ENCODE data around the gene PHOX2B. TPM values are rescaled to one million over a fixed set of nuclear protein-coding genes. Genes with fewer than 3 reads are reported as not detected.

Gene PHOX2B
- total and polyA plus RNA-seq, 2 of the 8 experiments (the other 6 are each of a cell fraction or from before 2014, with no cell fraction given), result not detected

DNA sequence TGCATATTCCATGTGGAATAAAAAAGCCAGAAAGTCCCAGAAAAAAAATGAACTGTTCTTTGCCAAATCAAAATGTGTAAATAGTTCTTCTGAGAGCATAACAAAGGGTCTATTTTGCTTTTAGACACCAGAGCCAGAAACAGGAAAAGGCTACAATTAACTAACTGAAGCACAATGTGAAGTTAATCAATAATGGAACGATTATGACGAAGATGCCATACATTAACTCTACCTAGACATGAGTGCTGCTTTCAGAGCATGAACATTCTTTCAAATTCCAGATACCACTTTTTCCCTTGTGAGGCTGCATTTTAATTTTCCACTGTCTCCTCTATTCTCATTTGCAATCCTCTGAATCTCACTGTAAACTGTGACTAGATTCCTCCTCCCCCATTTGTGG is 48.7 kb upstream of the PHOX2B start:
- 88% methylated on average over 2 of the region's 2 CpGs; no CpG with 5 or more reads in 1 of the 2 experiments for WGBS, 2 experiments (ENCODE audit: extremely low coverage in 1 of 2, insufficient coverage in 1 of 2, insufficient read length in 1 of 2, insufficient replicate concordance in 2 of 2, low coverage in 1 of 2, low lambda C conversion rate in 2 of 2, missing lambda C conversion rate in 1 of 2)
- CTCF ChIA-PET (ENCODE audit: partially characterized antibody), result interaction anchor here (1.1 to 2.8 kb wide), 4 partner anchors 15 to 104 kb away, joined by 3 to 21 read pairs (median 4); no protein-coding TSS in a partner anchor
- Histone ChIP-seq H3K18ac (ENCODE audit: extremely low read depth, low read length) (no peak overlapping the region), H3K27me3 (replicated peaks in 1 of 4; ENCODE audit: control insufficient read depth in 3 of 4, extremely low read depth in 1 of 4, insufficient read depth in 3 of 4, low read length in 3 of 4) (no peaks in the 10 kb centered on the region), H3K36me3 (ENCODE audit: control insufficient read depth in 2 of 4, insufficient read depth in 4 of 4, low read length in 3 of 4) (no peaks in the 10 kb centered on the region), H3K27ac (ENCODE audit: low read depth, low read length) (no peak overlapping the region), H2BK20ac (ENCODE audit: low read length) (peak overlapping the region; percentile 84; the same call in 1 of the 2 replicates), H3K9me3 (ENCODE audit: insufficient read depth in 2 of 2, low read depth in 1 of 2, low read length in 1 of 2) (no peaks in the 10 kb centered on the region), H3K14ac (ENCODE audit: insufficient read length) (no peak overlapping the region), H3K4me2 (ENCODE audit: insufficient read depth in 1 of 2, low read depth in 2 of 2, low read length in 2 of 2) (peak overlapping the region; percentile 56 to 60), H4K91ac (replicated peaks; ENCODE audit: insufficient read length, low read length) (no peak overlapping the region), H3K23me2 (ENCODE audit: low read depth, low read length) (peaks cover 2% of the 10 kb centered on the region; the same call in 1 of the 2 replicates), H2AK5ac (ENCODE audit: low read depth, low read length) (no peak overlapping the region), H2BK5ac (ENCODE audit: low read depth, low read length) (no peak overlapping the region), H3K4ac (replicated peaks; ENCODE audit: insufficient read length, low read depth, low read length) (no peak overlapping the region), H4K5ac (ENCODE audit: insufficient read length, low read depth, low read length) (no peak overlapping the region), H2BK12ac (ENCODE audit: low read depth, low read length) (no peak overlapping the region), H2BK15ac (ENCODE audit: low read length) (no peak overlapping the region), H4K20me1 (replicated peaks in 1 of 2; ENCODE audit: control insufficient read depth in 1 of 2, insufficient read depth in 2 of 2, low read length in 2 of 2) (no peaks in the 10 kb centered on the region), H2BK120ac (replicated peaks; ENCODE audit: low read depth, low read length) (no peak overlapping the region), H3K9ac (replicated peaks in 1 of 4; ENCODE audit: extremely low read depth in 1 of 4, low read depth in 3 of 4, low read length in 3 of 4) (no peak overlapping the region), H3K4me1 (replicated peaks in 1 of 4; ENCODE audit: control insufficient read depth in 3 of 4, insufficient read depth in 4 of 4, low read length in 3 of 4) (peaks cover 7 to 17% (median 12%) of the 10 kb centered on the region in 4 experiments; a peak in 6 of 7 replicates), H3K56ac (replicated peaks; ENCODE audit: insufficient read length, low read depth, low read length) (no peak overlapping the region), H2AFZ (ENCODE audit: low read length) (no peak overlapping the region), H4K8ac (ENCODE audit: extremely low read depth, insufficient read depth, low read length) (no peak overlapping the region), H3K4me3 (ENCODE audit: extremely low read depth in 1 of 4, insufficient read depth in 2 of 4, low read depth in 3 of 4, low read length in 4 of 4) (no peak overlapping the region), H3K23ac (ENCODE audit: insufficient read length) (no peak overlapping the region), H3K79me2 (ENCODE audit: control insufficient read depth in 1 of 2, insufficient read depth in 2 of 2, low read length in 2 of 2) (no peaks in the 10 kb centered on the region), H3K79me1 (ENCODE audit: low read depth, low read length) (no peaks in the 10 kb centered on the region)
- DNase-seq (ENCODE audit: low read depth in 1 of 2, low spot score in 2 of 2) (no peak), FAIRE-seq (no peak)
- no peak for TF ChIP-seq EP300 (IDR thresholded peaks at IDR 0.05; ENCODE audit: borderline replicate concordance in 1 of 2, low read depth in 2 of 2, low read length in 2 of 2)
- TF ChIP-seq SP4 (IDR thresholded peaks at IDR 0.05; ENCODE audit: low read length), result no peak
- TF ChIP-seq, protein P1, sequence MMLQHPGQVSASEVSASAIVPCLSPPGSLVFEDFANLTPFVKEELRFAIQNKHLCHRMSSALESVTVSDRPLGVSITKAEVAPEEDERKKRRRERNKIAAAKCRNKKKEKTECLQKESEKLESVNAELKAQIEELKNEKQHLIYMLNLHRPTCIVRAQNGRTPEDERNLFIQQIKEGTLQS (IDR thresholded peaks at IDR 0.05; ENCODE audit: insufficient read depth, low read depth, low read length), result no peak
- TF ChIP-seq SIRT6 (IDR thresholded peaks at IDR 0.05; ENCODE audit: low read length), result no peak
- no peak for TF ChIP-seq CHD1 (IDR thresholded peaks at IDR 0.05; ENCODE audit: low read depth, low read length)
- TF ChIP-seq SP1 (IDR thresholded peaks at IDR 0.05; ENCODE audit: low read depth, low read length), result no peak
- TF ChIP-seq JUND (IDR thresholded peaks at IDR 0.05; ENCODE audit: low read length), result no peak
- TF ChIP-seq SUZ12 (IDR thresholded peaks at IDR 0.05; ENCODE audit: low read length), result no peak
- POLR2A ChIA-PET (ENCODE audit: partially characterized antibody), result no interaction called here
